A172 (cell line): ENCODE data around the gene HECTD2. TPM values are rescaled to one million over a fixed set of nuclear protein-coding genes. Genes with fewer than 3 reads are reported as not detected.
"Not testable (repeated sequence)": the region's sequence is repeated elsewhere in the genome, so short reads cannot be mapped to it uniquely, and the experiment has no call there.

Source experiments
- DNase-seq: peaks from one replicate; pipeline ENCODE4 v3.0.0-alpha.2; 2015; ENCODE audit warnings: low spot score
- total RNA-seq: library from RNA; depleted of rRNA; stranded (reverse); fragments of >200 nt; shearing (Covaris generic); gene quantifications from 2 replicates; pipeline ENCODE4 v1.2.3, GENCODE V29; 2014

The HECTD2 gene
- total RNA-seq, 1 experiment from 2014 or later: 11.6 TPM

DNA sequence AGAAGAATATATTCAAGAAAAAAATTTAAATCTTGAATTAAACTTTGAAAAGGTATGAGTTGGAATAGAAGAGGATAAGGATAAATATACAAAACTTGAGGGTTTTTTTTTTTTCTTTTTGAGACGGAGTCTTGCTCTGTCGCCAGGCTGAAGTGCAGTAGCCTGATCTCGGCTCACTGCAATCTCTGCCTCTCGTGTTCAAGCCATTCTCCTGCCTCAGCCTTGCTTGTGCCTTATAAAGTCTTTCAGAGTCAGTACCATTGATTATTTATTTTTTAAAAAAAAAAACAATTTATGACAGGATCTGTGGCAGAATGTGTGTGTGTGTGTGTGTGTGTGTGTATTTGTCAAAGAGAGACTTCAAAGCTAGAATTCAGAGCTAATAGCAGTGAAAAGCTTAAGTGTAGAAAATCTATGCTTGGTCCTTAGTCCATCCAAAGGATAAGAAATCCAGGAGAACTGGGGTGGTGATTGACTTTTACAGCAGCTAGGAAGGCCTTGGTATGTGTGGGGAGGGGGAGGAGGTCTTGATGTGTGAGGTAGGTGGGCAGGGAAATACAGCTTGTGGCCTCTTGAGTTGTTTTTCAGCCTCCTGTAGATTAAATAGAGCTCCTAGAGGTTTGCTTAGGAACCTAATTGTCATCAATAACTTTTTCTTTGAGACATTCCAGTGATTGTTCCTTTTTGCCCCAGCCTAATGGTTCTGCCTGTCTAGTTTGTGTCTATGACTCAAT lies 2.4 kb downstream of the HECTD2 start:
- DNase-seq: no peak

DNA sequence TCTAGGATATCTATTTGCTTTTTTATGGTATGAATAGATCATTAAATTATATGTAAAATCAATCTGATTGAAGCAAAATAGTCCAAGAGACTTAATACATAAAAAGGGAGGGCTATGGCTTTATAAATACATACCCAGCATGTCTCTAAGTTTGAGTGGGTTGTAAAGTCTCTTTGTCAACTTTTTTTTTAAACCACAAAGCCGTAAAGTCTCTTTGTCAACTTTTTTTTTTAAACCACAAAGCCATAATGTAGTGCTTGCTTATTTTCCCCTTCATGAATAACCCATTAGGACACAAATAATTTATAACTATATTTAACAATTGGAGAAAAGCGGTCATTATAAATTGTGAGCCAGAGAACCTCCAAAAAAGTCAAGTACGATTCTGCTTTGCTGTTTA lies 5.7 kb downstream of the HECTD2 start:
- no peak for DNase-seq

DNA sequence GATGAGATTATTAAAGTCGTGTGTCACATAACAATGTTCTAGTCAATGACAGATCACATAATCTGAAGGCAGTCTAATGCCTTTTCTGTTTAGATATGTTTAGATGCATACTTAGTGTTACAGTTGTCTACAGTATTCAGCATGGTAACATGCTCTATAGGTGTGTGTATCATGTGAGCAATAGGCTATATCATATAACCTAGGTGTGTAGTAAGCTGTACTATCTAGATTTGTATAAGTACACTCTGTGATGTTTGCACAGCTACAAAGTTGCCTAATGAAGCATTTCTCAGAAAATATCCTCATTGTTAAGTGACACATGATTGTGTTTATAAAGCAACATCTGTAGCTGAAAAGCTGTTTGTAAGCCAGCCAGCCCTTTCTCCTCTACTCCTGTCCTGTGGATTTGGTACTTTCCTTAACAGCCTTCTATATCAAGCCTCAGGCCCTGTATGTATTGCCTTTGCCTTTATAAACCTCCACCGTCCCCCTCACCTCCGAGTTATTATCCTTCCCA lies 6.3 kb downstream of the HECTD2 start:
- DNase-seq: no peak

DNA sequence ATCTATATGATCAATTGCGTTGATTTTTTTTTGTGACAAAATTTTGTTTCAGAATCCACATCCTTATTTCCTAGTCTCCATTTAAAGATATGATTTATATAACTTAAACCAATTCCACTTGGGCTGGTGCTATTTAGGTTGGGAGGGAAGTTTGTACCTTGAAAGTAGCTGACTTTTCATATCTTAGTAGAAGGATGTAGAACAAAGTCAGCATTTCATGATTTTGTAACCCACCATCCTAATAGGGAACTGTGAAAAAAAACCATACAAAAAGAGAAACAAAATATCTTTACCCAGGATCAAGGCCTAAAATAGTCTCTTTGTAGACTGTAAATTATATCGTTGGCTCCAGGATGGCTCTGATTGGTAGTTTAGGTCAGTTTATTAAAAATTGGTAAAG lies 8.3 kb downstream of the HECTD2 start:
- no peak for DNase-seq

DNA sequence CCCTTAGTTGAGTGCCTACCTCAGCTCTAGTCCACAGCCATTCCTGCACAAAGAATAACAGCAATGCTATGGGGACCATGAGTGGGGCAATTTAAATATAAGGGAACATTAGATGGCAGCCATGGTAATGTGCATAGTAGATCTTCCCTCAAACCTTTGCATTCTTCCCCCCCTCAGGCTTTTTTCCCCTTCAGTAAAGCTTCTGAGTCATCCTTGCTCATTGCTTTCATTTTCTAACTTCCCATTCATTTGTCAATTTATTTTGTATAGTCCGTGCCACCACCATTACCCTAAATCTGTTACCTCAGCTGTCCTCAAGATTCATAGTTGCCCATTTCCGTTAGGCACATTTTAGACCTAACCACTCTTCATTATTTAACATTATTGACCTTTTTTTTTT lies 10.7 kb downstream of the HECTD2 start:
- peak; percentile 41 for DNase-seq

DNA sequence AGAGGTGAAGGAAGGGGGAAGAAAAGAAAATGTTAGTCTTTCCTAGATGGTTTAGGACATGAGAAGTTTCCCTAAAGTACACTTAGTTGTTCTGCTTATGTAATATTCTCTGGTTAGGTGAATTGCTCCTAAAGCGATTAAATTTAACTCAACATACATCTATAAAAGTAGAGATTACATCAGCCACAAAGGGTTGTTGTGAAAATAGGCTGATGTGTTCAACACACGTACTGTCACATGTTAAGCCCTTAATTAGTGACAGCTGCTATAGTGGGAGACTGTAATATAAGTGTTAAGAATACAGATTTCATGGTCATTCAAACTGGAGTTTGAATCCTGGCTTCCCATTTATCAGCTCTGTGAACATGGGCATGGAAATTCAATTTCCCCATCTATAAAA lies 12.8 kb downstream of the HECTD2 start:
- DNase-seq: no peak

DNA sequence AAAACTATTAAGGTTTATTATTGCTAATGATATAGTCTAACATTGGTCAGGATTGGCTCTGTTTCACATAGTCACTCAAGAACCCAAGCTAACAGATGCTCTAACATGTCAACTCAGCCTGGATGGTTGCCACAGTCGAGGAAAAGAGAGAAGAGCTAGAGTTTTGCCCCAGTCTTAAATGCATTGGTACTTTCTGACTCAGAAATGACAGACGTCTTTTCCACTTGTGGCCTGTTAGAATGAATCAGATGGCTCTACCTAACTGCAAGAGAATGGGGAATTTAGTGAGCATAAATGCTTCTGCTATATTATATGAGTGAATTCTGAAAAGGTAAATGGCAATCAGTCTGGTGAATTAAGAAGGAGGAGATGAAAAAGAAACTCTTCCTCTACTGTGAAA lies 13.9 kb downstream of the HECTD2 start:
- no peak for DNase-seq

DNA sequence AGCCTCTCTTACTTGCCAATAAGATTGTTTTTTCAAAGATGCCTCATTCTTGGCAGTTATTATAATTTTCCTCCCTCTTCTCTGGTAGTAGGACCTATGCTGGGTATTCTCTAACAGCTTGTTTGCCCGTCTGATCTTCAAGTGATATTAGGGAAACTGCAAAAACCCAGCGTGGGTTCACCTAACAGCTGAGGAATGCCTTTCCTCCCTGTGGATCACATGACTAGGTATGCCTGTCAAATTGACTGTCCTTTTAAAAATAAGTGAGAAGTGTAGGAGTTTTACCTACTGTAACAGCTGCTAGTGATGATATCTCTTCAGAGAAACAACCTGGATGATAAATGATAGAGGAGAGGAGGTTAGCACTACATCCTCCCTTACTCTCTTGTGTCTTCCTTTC lies 22.0 kb downstream of the HECTD2 start:
- DNase-seq: no peak

DNA sequence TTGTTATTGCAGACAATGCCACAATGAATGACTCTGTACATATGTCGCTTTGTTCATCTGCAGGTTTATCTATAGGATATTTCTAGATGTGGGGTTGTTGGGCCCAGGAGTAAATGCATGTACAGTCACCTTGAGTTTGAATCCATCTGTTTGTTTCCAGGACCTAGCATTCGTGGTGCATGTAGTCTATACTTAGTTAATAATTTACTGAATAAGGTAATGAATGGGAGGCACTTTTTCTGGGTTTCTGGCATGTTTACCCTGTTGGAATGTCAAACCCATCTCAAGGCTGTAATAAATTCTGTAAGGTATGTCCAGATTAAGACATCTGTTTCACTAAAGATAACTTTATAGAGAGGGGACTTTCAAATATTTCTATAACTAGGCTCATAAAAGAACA lies 23.5 kb downstream of the HECTD2 start:
- no peak for DNase-seq

DNA sequence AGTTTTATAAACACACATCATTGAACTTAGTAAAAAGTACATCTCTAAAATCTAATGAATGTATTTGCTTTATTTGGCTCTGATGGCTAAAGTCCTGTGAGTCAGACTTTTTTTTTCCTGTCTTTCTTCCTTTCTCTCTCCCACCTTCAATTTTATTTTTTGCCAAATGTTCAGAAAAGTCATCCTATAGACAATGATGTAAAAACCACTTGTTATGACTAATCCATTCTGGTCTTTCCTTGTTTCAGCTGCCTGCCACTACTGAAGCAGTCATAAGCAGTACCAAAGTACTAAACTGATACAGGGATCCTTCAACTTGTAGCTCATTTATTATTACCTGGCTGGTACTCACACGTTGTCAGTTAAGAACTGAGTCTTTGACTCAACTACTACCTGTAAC lies 23.9 kb downstream of the HECTD2 start:
- DNase-seq: peak; percentile 34

DNA sequence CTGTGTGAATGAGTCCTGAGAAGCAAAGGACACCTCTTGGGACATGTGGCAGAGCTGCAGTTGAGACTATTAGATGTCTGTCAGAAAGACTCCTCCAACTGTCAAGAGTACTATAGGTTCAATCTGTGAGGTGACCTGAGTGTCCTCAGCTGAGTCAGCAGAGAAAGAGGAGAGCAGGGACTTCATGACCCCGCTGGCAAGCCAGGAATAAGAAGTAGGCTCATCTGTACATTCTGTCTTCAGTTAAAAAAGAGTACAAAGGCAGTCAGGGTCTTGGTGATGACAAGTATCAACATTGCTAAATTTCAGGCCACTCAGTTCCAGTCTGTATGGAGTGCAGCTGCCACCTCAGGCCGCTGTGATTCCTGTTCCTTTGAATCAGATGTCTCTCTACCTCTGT lies 25.1 kb downstream of the HECTD2 start:
- DNase-seq: no peak

DNA sequence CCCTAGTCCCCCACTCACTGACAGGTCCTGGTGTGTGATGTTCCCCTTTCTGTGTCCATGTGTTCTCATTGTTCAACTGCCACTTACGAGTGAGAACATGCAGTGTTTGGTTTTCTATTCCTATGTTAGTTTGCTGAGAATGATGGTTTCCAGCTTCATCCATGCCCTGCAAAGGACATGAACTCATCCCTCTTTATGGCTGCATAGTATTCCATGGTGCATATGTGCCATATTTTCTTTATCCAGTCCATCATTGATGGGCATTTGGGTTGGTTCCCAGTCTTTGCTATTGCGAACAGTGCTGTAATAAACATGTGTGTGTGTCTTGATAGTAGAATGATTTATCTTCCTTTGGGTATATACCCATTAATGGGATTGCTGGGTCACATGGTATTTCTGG lies 28.1 kb downstream of the HECTD2 start:
- not testable (repeated sequence) for DNase-seq

DNA sequence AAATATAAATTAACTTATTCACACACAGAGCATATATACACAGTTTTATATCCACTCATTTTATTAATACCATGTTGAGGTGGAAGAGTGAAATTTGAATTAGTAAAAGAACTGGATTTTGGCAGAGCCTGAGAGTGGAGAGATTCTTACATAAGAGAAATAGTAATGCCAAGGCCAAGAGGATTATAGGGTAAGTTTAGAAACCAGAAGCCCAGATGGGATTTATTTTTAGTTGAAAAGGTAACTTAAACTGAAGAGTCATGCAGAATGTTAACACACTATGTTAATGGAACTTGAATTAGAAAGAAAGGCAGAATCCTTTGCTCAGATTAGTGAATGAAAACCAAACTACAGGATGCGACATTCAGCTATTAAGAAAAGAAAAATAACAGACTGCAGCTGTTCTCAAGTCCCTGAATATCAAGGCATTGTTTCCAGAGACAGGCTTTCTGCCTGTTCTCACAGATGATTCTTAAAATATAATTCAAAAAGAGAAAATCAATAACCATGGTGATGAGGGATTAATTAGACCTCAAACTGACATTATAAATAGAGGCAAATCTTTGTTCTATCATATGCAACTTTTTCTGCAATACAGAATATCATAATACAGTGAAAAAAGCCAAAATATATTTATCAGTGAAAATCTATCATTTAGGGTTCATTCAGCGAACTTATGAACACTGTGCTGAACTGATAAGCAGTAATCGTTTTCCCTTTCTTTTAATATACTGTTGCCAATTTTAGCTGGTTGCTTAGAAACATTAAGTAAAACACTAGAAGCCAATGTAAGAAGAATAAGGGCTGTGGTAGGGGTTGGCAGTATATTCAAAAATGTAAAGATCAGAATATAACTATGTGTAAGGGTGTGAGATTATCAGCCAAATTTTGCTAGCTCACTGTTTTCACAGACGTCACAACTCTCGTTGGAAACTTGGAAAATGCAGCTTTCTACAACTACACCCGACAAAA lies 34.4 kb downstream of the HECTD2 start:
- no peak for DNase-seq

DNA sequence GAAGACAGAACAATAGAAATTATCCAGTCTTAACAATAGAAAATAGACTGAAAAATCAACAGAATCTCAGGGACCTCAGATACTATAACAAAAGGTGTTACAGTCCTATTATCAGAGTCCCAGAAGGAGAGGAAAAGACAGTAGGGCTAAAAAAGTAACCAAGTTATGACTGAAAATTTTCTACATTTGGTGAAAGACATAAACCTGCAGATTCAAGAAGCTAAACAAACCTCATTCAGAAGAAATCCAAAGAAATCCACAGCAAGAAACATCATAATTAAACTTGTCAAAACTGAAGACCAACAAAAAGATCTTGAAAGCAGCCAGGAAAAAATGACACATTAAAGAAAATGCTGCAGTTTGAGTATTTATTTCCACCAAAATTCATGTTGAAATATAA lies 41.9 kb downstream of the HECTD2 start:
- DNase-seq: no peak

DNA sequence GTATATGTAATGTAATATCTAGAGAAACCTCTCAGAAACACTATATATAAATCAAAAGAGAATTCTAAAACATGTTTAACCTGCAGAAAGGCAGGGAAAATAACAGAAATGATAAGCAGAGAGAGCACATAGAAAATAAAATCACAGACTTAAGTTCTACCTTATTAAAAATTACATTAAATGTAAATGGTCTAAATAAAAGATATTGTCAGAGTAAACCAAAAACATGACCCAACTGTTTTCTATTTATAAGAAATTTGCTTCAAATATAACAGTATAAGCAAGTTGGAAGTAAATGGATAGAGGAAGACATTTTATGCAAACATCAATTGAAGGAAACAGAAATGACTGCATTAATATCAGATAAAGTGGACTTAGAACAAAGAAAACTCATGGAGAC lies 43.4 kb downstream of the HECTD2 start:
- DNase-seq: no peak

DNA sequence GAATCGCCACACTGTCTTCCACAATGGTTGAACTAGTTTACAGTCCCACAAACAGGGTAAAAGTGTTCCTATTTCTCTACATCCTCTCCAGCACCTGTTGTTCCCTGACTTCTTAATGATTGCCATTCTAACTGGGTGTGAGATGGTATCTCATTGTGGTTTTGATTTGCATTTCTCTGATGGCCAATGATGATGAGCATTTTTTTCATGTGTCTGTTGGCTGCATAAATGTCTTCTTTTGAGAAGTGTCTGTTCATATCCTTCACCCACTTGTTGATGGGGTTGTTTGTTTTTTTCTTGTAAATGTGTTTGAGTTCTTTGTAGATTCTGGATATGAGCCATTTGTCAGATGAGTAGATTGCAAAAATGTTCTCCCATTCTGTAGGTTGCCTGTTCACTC lies 45.0 kb downstream of the HECTD2 start:
- not testable (repeated sequence) for DNase-seq

DNA sequence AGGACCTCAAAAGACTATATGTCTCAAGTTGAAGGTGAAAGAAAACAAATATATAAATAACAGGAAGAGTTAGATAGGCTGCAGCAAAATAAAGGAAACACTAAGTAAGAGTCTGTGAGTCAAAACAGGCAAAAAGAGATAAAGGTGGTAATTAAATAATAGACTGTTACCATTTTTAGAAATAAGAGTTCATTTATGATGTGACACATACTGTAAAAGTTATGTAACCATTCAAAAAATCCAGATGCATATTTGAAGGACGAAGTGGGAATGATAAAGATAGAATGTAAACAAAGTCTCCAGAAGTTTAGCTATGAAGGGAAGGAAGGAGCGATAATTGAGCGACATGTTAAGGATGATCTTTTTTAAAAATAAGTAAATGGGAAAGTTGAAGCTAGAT lies 50.5 kb downstream of the HECTD2 start:
- no peak for DNase-seq

DNA sequence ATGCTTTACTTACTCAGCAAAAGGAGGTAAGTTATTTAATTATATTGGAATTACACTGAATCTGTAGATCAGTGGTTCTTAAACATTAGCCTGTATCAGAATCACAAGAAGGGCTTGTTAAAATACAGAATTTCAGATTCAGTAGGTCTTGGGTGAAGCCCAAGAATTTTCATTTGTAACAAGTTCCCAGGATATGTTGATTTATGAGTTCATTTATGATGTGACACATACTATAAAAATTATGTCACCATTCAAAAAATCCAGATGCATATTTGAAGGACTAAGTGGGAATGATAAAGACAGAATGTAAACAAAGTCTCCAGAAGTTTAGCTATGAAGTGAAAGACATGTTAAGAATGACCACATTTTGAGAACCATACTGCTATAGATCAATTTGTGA lies 52.3 kb downstream of the HECTD2 start:
- no peak for DNase-seq

DNA sequence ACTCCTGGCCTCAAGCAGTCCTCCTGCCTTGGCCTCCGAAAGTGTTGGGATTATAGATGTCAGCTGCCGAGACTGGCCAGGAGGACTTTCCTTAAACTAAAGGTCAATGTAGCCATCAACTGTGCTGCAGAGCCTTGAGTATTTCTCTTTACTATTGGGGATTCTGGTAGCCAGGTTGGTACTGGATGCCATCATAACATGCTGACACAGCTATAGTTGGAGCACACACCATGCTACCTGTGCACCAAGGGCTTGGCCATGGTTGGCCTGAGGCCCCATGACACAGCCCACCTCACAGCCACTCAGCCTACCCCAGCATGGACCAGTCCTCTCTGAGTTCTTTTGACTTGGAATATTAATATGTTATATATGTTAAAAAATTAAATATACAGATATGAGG lies 54.4 kb downstream of the HECTD2 start:
- no peak for DNase-seq

DNA sequence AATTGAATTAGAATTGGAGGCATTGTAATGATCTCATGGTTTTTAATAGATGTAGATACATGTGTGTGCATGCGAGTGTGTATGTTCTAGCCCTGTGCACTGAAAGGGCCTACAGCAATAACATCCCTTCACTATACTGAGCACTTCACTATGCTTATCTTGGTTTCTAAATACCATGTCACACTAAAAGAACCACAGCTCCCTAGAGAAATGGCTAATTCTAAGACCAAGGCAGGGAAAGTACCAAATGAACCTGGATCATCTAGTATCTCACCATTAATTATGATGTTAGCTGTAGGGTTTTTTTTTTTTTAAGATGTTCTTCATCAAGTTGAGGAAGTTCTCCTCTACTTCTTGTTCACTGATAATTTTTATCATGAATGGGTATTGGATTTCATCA lies 55.1 kb downstream of the HECTD2 start:
- DNase-seq: no peak

DNA sequence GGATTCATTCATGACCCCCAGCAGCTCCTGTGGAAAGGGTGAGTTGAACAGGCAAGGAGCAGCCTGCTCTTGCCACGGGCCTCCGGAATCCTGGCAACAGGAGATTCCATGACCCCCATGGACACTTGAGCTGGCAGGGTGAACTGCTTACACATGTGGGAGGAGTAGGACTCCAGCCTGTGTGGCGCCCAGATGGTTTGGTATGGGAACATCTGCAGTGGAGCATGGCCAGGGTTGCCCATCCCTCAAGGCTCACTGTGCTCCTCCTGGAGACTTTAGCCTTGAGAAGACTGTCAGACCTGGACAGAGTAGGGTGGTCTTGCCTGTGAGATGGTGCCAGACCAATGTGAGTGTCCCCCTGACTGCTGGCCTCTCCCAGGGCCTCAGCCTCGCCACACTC lies 57.0 kb downstream of the HECTD2 start:
- no peak for DNase-seq

DNA sequence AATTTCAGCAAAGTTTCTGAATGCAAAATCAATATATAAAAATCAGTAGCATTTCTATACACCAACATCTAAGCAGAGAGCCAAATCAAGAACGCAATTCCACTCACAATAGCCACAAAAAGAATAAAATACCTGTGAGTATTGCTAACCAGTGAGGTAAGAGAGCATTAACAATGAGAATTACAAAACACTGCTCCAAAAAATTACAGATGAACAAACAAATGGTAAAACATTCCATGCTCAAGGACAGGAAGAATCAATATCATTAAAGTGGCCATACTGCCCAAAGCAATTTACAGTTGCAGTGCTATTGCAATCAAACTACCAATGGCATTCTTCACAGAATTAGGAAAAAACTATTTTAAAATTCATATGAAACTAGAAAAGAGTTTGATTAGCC lies 61.5 kb downstream of the HECTD2 start:
- no peak for DNase-seq

DNA sequence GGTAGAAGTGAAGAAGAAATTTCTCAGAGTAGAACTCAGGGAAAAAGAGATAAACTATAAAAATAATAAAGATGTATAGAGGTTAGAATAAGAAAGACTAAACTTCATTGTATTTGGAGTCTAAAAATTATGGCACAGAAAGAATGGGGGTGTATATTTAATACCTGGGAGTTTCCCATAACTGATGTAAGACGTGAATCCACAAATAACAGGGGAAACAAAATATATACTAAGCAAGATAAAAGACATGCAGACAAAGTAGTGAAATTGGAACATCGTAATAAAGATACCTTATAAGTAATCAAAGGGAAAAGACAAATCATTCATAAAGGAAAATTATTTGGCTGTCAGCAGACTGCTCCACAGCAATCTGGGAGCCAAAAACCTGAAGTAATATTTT lies 62.8 kb downstream of the HECTD2 start:
- DNase-seq: no peak
